ENCODE measurements around the gene PLEKHG3. TPM values are rescaled to one million over a fixed set of nuclear protein-coding genes. Genes with fewer than 3 reads are reported as not detected.
A peak's percentile ranks its signal among the peaks of the same experiment; 100 is the strongest.

The PLEKHG3 gene
- total and polyA plus RNA-seq, 10 of the 15 experiments (the other 5 are each of a cell fraction or from before 2014, with no cell fraction given): 0.03 to 0.73 (median 0.07) TPM; not detected in 5

DNA sequence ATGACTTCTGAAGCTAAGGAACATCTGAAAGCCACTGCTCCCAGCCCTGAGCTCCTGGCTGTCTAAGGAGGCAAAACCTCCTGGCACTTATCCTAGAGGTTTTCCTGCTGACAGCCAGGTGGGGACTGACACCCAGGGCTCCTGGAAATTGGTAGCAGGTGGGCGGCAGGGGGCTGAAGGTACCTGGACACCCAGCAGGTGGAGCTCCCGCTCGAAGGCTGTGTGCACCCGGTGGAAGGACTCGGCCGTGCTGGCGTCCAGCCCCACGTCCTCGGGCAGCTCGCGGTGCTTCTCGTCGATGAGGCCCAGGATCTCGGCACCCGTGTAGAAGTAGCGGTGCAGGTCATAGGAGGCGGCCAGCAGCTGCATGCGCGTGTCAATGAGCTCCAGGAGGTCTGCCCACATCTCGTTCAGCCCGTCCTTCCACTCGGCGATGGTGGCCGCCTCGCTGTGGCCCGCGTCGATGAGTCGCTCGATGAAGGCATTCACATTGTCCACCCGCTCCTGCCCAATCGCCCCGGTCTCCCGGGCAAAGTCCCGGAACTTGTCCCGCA is 68.2 kb downstream of the PLEKHG3 start:
- in situ Hi-C loops (cut with MboI) (no loop called here), intact Hi-C loops (cut with micrococcal nuclease; ENCODE audit: unreplicated experiment) (no loop called here)
- no peak for DNase-seq (ENCODE audit: low read depth, low spot score)
- ChIA-PET CTCF (interaction anchor here (0.7 to 1.9 kb wide), 5 partner anchors 14 to 135 kb away, joined by 3 to 6 read pairs (median 4); no protein-coding TSS in a partner anchor), RAD21 (ENCODE audit: unreplicated experiment) (interaction anchor here (1.5 to 2.5 kb wide), 2 partner anchors 11 to 118 kb away, joined by 3 to 13 read pairs; no protein-coding TSS in a partner anchor), POLR2A (interaction anchor here (0.6 kb wide), 1 partner anchor 42 kb away, joined by 3 read pairs; no protein-coding TSS in a partner anchor), SMC1A (ENCODE audit: uncharacterized antibody, unreplicated experiment) (interaction anchor here (0.6 to 2.0 kb wide), 3 partner anchors 10 to 120 kb away, joined by 3 to 8 read pairs (median 3); no protein-coding TSS in a partner anchor)
- Histone ChIP-seq H3K9me3 (replicated peaks; ENCODE audit: control insufficient read depth, insufficient read depth, low read length) (no peaks in the 10 kb centered on the region; the same call in 2 of the 3 replicates), H3K27me3 (replicated peaks in 1 of 2; ENCODE audit: control insufficient read depth in 2 of 2, insufficient read depth in 2 of 2, low read length in 1 of 2) (no peaks in the 10 kb centered on the region; a peak in 1 of 4 replicates), H2AFZ (ENCODE audit: control insufficient read depth, low read depth, low read length) (no peak overlapping the region), H3K4me1 (ENCODE audit: control insufficient read depth, insufficient read depth, low read length) (no peaks in the 10 kb centered on the region), H3K79me2 (ENCODE audit: control insufficient read depth, insufficient read depth, low read length) (no peaks in the 10 kb centered on the region), H4K20me1 (ENCODE audit: control insufficient read depth, insufficient read depth) (no peaks in the 10 kb centered on the region), H3K27ac (ENCODE audit: control insufficient read depth, insufficient read depth) (no peak overlapping the region), H3K9ac (ENCODE audit: control insufficient read depth, insufficient read depth, low read length) (no peak overlapping the region), H3K4me2 (ENCODE audit: control insufficient read depth, insufficient read depth) (no peak overlapping the region), H3K4me3 (no peak overlapping the region), H3K36me3 (ENCODE audit: control insufficient read depth in 2 of 2, insufficient read depth in 2 of 2, low read length in 1 of 2) (no peaks in the 10 kb centered on the region)
- TF ChIP-seq, protein P1, sequence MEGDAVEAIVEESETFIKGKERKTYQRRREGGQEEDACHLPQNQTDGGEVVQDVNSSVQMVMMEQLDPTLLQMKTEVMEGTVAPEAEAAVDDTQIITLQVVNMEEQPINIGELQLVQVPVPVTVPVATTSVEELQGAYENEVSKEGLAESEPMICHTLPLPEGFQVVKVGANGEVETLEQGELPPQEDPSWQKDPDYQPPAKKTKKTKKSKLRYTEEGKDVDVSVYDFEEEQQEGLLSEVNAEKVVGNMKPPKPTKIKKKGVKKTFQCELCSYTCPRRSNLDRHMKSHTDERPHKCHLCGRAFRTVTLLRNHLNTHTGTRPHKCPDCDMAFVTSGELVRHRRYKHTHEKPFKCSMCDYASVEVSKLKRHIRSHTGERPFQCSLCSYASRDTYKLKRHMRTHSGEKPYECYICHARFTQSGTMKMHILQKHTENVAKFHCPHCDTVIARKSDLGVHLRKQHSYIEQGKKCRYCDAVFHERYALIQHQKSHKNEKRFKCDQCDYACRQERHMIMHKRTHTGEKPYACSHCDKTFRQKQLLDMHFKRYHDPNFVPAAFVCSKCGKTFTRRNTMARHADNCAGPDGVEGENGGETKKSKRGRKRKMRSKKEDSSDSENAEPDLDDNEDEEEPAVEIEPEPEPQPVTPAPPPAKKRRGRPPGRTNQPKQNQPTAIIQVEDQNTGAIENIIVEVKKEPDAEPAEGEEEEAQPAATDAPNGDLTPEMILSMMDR (IDR thresholded peaks at IDR 0.05 in 2 of 3, conservative IDR thresholded peaks at IDR 0.05 in 1 of 3; ENCODE audit: control insufficient read depth in 2 of 3, extremely low read depth in 1 of 3, insufficient read depth in 1 of 3, low read depth in 3 of 3, low read length in 3 of 3): 0 out of 6 replicates have a peak, but pooled peaks of 2 of the 3 experiments have one; percentile 3 to 6
- no peak for TF ChIP-seq GABPA (IDR thresholded peaks at IDR 0.05; ENCODE audit: low read depth)
- FAIRE-seq: no peak
- WGBS (ENCODE audit: insufficient coverage, insufficient replicate concordance, low lambda C conversion rate, missing lambda C conversion rate): 77% methylated on average over 31 of the region's 36 CpGs
- no TSS peak for BruUV-seq (replicated peaks)
- ATAC-seq: no peak

DNA sequence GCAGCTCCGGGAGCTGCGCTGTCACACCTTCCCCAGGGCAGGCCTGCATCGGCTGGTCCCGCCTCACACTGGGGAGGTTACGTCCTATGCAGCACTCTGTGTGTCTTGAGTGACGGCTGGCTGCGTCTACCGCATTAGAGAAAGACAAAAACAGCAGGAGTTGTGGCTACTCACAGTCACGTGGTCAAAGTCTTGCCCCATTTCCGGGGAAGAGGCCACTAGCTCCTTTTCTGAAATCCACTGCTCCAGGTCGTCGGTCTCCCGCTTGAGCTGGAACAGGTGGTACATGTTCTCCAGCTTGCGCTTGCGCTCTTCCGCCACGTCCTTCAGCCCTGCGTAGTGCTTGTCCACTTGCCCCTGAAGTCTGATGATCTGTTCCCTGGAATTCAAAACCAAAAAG is 68.8 kb downstream of the PLEKHG3 start:
- BruUV-seq (replicated peaks): no TSS peak
- no peaks in the 10 kb centered on the region for H4K20me1 ChIP-seq (ENCODE audit: control insufficient read depth, insufficient read depth)
- H2AFZ ChIP-seq (ENCODE audit: control insufficient read depth, low read depth, low read length): no peak overlapping the region
- ATAC-seq (no peak), DNase-seq (ENCODE audit: low read depth, low spot score) (no peak), FAIRE-seq (no peak)
- no peaks in the 10 kb centered on the region; the same call in 2 of the 3 replicates for H3K9me3 ChIP-seq (replicated peaks; ENCODE audit: control insufficient read depth, insufficient read depth, low read length)
- H3K27me3 ChIP-seq (replicated peaks in 1 of 2; ENCODE audit: control insufficient read depth in 2 of 2, insufficient read depth in 2 of 2, low read length in 1 of 2): no peaks in the 10 kb centered on the region; a peak in 1 of 4 replicates
- no peak overlapping the region for H3K4me3 ChIP-seq
- intact Hi-C loops (cut with micrococcal nuclease; ENCODE audit: unreplicated experiment): no loop called here
- H3K27ac ChIP-seq (ENCODE audit: control insufficient read depth, insufficient read depth): no peak overlapping the region
- RAD21 ChIA-PET (ENCODE audit: unreplicated experiment): interaction anchor here (1.5 to 2.5 kb wide), 2 partner anchors 11 to 118 kb away, joined by 3 to 13 read pairs; no protein-coding TSS in a partner anchor
- no peak overlapping the region for H3K4me2 ChIP-seq (ENCODE audit: control insufficient read depth, insufficient read depth)
- WGBS (ENCODE audit: insufficient coverage, insufficient replicate concordance, low lambda C conversion rate, missing lambda C conversion rate): 74% methylated on average over 18 of the region's 18 CpGs
- CTCF ChIA-PET: interaction anchor here (0.7 to 1.9 kb wide), 5 partner anchors 15 to 136 kb away, joined by 3 to 6 read pairs (median 4); no protein-coding TSS in a partner anchor
- H3K9ac ChIP-seq (ENCODE audit: control insufficient read depth, insufficient read depth, low read length): no peak overlapping the region
- SMC1A ChIA-PET (ENCODE audit: uncharacterized antibody, unreplicated experiment): interaction anchor here (2.0 kb wide), 1 partner anchor 119 kb away, joined by 8 read pairs; no protein-coding TSS in a partner anchor
- POLR2A ChIA-PET: interaction anchor here (0.6 kb wide), 1 partner anchor 41 kb away, joined by 3 read pairs; no protein-coding TSS in a partner anchor
- no peaks in the 10 kb centered on the region for H3K36me3 ChIP-seq (ENCODE audit: control insufficient read depth in 2 of 2, insufficient read depth in 2 of 2, low read length in 1 of 2)
- no peaks in the 10 kb centered on the region for H3K4me1 ChIP-seq (ENCODE audit: control insufficient read depth, insufficient read depth, low read length)
- in situ Hi-C loops (cut with MboI): no loop called here
- H3K79me2 ChIP-seq (ENCODE audit: control insufficient read depth, insufficient read depth, low read length): no peaks in the 10 kb centered on the region
- TF ChIP-seq ZNF622 (IDR thresholded peaks at IDR 0.05) (no peak), ETV6 (conservative IDR thresholded peaks at IDR 0.05 in 1 of 2, IDR thresholded peaks at IDR 0.05 in 1 of 2; ENCODE audit: borderline replicate concordance in 1 of 2, low read depth in 1 of 2) (no peak), CHD4 (IDR thresholded peaks at IDR 0.05) (no peak), PAX5 (IDR thresholded peaks at IDR 0.05; ENCODE audit: borderline replicate concordance, low read depth, low read length) (no peak), SIX5 (IDR thresholded peaks at IDR 0.05; ENCODE audit: low read depth, low read length, severe bottlenecking) (no peak), ZZZ3 (IDR thresholded peaks at IDR 0.05; ENCODE audit: control insufficient read depth, insufficient read length, low read depth) (no peak), TBL1XR1 (IDR thresholded peaks at IDR 0.05; ENCODE audit: low read depth, low read length) (no peak), NRF1 (conservative IDR thresholded peaks at IDR 0.05; ENCODE audit: low read depth, low read length) (no peak), FOXM1 (IDR thresholded peaks at IDR 0.05; ENCODE audit: low read depth, low read length) (no peak), GATAD2B (conservative IDR thresholded peaks at IDR 0.05; ENCODE audit: low read depth) (no peak), IKZF2 (IDR thresholded peaks at IDR 0.05) (no peak), ZSCAN29 (IDR thresholded peaks at IDR 0.05) (no peak), SMARCA5 (IDR thresholded peaks at IDR 0.05) (no peak), RBBP5 (conservative IDR thresholded peaks at IDR 0.05) (no peak)
